Neural cell (in vitro differentiated cells): ENCODE data around the gene BMP4. TPM values are rescaled to one million over a fixed set of nuclear protein-coding genes. Genes with fewer than 3 reads are reported as not detected.

ENCODE experiments used
- H2AFZ ChIP-seq: fragments of 200-600, 300-800 bp; sonication (generic), shearing (Covaris generic); 2 replicates; pipeline ENCODE4 v1.6.0; 2014; ENCODE audit warnings: low read depth, mild to moderate bottlenecking, antibody characterized with exemption, low read length, moderate library complexity
- H3F3A ChIP-seq: fragments of 200-600 bp; shearing (Covaris generic); 2 replicates; pipeline ENCODE4 v1.6.1; 2016; ENCODE audit warnings: mild to moderate bottlenecking, moderate library complexity, mixed read lengths, antibody characterized with exemption, low read length; ENCODE audit not compliant: insufficient read depth, poor library complexity, severe bottlenecking
- H3K27ac ChIP-seq: fragments of 200-600, 300-800 bp; sonication (generic), shearing (Covaris generic); 2 replicates; pipeline ENCODE4 v1.5.1; 2014; ENCODE audit warnings: mild to moderate bottlenecking, low read length, moderate library complexity
- H3K27me3 ChIP-seq: fragments of 300-800, 200-600 bp; sonication (generic), shearing (Covaris generic); 2 replicates; pipeline ENCODE4 v1.6.0; 2014; ENCODE audit warnings: mild to moderate bottlenecking, low read depth, low read length, moderate library complexity; ENCODE audit not compliant: insufficient read depth
- H3K36me3 ChIP-seq: fragments of 300-800, 200-600 bp; sonication (generic), shearing (Covaris generic); 2 replicates; pipeline ENCODE4 v1.5.1; 2014; ENCODE audit warnings: mild to moderate bottlenecking, antibody characterized with exemption, low read length, moderate library complexity; ENCODE audit not compliant: insufficient read depth
- H3K4me2 ChIP-seq: fragments of 300-800, 200-600 bp; sonication (generic), shearing (Covaris generic); 2 replicates; pipeline ENCODE4 v1.6.0; 2014; ENCODE audit warnings: mild to moderate bottlenecking, low read length
- H3K4me3 ChIP-seq: fragments of 300-800, 200-600 bp; sonication (generic), shearing (Covaris generic); 2 replicates; pipeline ENCODE4 v1.5.1; 2014; ENCODE audit warnings: mild to moderate bottlenecking, low read length, moderate library complexity
- H3K79me2 ChIP-seq: fragments of 200-600 bp; shearing (Covaris generic); replicated peaks from 2 replicates; pipeline ENCODE4 v1.6.0; 2014; ENCODE audit warnings: mild to moderate bottlenecking, low read length, moderate library complexity; ENCODE audit not compliant: insufficient read depth
- H3K9ac ChIP-seq: fragments of 300-800, 200-600 bp; sonication (generic), shearing (Covaris generic); 2 replicates; pipeline ENCODE4 v1.6.1; 2016; ENCODE audit warnings: mild to moderate bottlenecking, low read length, mixed read lengths
- H3K9me2 ChIP-seq: fragments of 200-600 bp; shearing (Covaris generic); 2 replicates; pipeline ENCODE4 v1.6.1; 2016; ENCODE audit warnings: mild to moderate bottlenecking, low read length, mixed read lengths; ENCODE audit not compliant: insufficient read depth
- H3K9me3 ChIP-seq: fragments of 200-600, 300-800 bp; sonication (generic), shearing (Covaris generic); 2 replicates; pipeline ENCODE4 v1.6.1; 2016; ENCODE audit warnings: mild to moderate bottlenecking, mixed run types, low read length, moderate library complexity, mixed read lengths
- H4K20me1 ChIP-seq: fragments of 200-600 bp; shearing (Covaris generic); 2 replicates; pipeline ENCODE4 v1.6.1; 2016; ENCODE audit warnings: mild to moderate bottlenecking, mixed run types; ENCODE audit not compliant: insufficient read depth
- EP300 ChIP-seq: fragments of 450-650 bp; conservative IDR thresholded peaks from 2 replicates; pipeline ENCODE4 v1.6.1; 2014; ENCODE audit warnings: antibody characterized with exemption, mild to moderate bottlenecking, moderate library complexity; ENCODE audit not compliant: poor library complexity, severe bottlenecking
- EZH2 ChIP-seq: fragments of 200-600, 300-800 bp; shearing (Covaris generic), sonication (generic); IDR thresholded peaks from 2 replicates; pipeline ENCODE4 v1.6.1; 2014; ENCODE audit warnings: antibody characterized with exemption, low read length, borderline replicate concordance, mild to moderate bottlenecking; ENCODE audit not compliant: insufficient read depth, poor library complexity, severe bottlenecking
- MXI1 ChIP-seq: fragments of 450-650 bp; conservative IDR thresholded peaks from 2 replicates; pipeline ENCODE4 v1.6.1; 2014; ENCODE audit warnings: antibody characterized with exemption, mild to moderate bottlenecking; ENCODE audit not compliant: poor library complexity, severe bottlenecking
- POLR2AphosphoS5 ChIP-seq: IDR thresholded peaks from 2 replicates; pipeline ENCODE4 v1.6.1; 2012
- RAD21 ChIP-seq: fragments of 450-650 bp; conservative IDR thresholded peaks from 2 replicates; pipeline ENCODE4 v1.6.1; 2014; ENCODE audit warnings: antibody characterized with exemption, mild to moderate bottlenecking, moderate library complexity
- SMC3 ChIP-seq: fragments of 450-650 bp; conservative IDR thresholded peaks from 2 replicates; pipeline ENCODE4 v1.6.1; 2014; ENCODE audit warnings: antibody characterized with exemption, mild to moderate bottlenecking, moderate library complexity; ENCODE audit not compliant: poor library complexity
- TAF1 ChIP-seq: IDR thresholded peaks from 2 replicates; pipeline ENCODE4 v1.6.1; 2012; ENCODE audit warnings: low read depth
- polyA plus RNA-seq: library from polyadenylated mRNA; depleted of rRNA; stranded (reverse); fragments of >200 nt; gene quantifications from 2 replicates; pipeline ENCODE4 v1.2.3, GENCODE V29; 2014
- TF ChIP-seq, protein P1 (sequence below): IDR thresholded peaks from 2 replicates; pipeline ENCODE4 v1.6.1; 2012; ENCODE audit warnings: borderline replicate concordance
- TF ChIP-seq, protein P2 (sequence below): fragments of 450-650 bp; IDR thresholded peaks from 2 replicates; pipeline ENCODE4 v1.5.1; 2014; ENCODE audit warnings: antibody characterized with exemption, mild to moderate bottlenecking, moderate library complexity; ENCODE audit not compliant: poor library complexity, severe bottlenecking

BMP4 gene
- polyA plus RNA-seq, 1 donor from 2014 or later: 2.5 TPM

DNA sequence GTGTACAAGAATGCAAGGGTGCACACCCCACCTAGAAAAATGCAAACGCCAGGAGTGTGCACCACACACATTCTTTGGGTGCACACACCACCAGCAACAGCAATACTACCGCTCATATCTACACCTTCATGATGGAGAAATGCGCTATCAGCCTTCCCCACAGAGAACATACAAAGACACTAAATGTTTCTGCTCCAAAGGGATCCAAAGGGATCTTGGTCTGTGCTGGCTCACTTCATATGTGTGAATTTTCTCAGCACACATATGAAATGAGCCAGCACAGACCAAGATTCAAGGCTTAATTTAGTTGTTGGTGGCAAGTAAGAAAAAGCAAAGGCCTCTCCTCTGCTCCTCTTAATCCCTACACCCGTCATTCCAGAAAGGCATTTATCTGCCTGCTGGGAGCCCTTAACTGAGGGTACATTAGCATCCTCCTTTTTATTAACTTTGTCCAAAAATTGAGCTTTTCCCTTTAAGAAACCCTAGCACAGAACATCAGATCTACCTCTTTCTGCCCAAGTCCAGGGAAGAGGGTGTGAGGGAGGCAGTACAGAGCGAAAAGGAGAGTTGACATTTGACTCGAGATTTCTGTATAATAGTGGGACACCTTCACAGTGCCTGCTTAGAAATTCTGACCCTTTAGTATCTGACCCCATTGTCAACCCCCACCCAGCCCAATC is 8.3 kb downstream of the BMP4 start:
- no peaks in the 10 kb centered on the region for H4K20me1 ChIP-seq
- no peak overlapping the region for H3K4me3 ChIP-seq
- no peaks in the 10 kb centered on the region for H3K9me2 ChIP-seq
- no peaks in the 10 kb centered on the region for H3F3A ChIP-seq
- H3K4me2 ChIP-seq: no peak overlapping the region
- no peaks in the 10 kb centered on the region for H3K79me2 ChIP-seq
- H2AFZ ChIP-seq: no peak overlapping the region
- H3K9ac ChIP-seq: no peak overlapping the region
- H3K9me3 ChIP-seq: no peaks in the 10 kb centered on the region
- no peaks in the 10 kb centered on the region for H3K36me3 ChIP-seq
- H3K27me3 ChIP-seq: peaks cover 69% of the 10 kb centered on the region
- no peak overlapping the region for H3K27ac ChIP-seq
- TF ChIP-seq, protein P1, sequence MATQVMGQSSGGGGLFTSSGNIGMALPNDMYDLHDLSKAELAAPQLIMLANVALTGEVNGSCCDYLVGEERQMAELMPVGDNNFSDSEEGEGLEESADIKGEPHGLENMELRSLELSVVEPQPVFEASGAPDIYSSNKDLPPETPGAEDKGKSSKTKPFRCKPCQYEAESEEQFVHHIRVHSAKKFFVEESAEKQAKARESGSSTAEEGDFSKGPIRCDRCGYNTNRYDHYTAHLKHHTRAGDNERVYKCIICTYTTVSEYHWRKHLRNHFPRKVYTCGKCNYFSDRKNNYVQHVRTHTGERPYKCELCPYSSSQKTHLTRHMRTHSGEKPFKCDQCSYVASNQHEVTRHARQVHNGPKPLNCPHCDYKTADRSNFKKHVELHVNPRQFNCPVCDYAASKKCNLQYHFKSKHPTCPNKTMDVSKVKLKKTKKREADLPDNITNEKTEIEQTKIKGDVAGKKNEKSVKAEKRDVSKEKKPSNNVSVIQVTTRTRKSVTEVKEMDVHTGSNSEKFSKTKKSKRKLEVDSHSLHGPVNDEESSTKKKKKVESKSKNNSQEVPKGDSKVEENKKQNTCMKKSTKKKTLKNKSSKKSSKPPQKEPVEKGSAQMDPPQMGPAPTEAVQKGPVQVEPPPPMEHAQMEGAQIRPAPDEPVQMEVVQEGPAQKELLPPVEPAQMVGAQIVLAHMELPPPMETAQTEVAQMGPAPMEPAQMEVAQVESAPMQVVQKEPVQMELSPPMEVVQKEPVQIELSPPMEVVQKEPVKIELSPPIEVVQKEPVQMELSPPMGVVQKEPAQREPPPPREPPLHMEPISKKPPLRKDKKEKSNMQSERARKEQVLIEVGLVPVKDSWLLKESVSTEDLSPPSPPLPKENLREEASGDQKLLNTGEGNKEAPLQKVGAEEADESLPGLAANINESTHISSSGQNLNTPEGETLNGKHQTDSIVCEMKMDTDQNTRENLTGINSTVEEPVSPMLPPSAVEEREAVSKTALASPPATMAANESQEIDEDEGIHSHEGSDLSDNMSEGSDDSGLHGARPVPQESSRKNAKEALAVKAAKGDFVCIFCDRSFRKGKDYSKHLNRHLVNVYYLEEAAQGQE: no peak
- TF ChIP-seq MXI1: no peak
- TF ChIP-seq RAD21: no peak
- no peak for TF ChIP-seq SMC3
- TF ChIP-seq EP300: no peak
- TF ChIP-seq, protein P2, sequence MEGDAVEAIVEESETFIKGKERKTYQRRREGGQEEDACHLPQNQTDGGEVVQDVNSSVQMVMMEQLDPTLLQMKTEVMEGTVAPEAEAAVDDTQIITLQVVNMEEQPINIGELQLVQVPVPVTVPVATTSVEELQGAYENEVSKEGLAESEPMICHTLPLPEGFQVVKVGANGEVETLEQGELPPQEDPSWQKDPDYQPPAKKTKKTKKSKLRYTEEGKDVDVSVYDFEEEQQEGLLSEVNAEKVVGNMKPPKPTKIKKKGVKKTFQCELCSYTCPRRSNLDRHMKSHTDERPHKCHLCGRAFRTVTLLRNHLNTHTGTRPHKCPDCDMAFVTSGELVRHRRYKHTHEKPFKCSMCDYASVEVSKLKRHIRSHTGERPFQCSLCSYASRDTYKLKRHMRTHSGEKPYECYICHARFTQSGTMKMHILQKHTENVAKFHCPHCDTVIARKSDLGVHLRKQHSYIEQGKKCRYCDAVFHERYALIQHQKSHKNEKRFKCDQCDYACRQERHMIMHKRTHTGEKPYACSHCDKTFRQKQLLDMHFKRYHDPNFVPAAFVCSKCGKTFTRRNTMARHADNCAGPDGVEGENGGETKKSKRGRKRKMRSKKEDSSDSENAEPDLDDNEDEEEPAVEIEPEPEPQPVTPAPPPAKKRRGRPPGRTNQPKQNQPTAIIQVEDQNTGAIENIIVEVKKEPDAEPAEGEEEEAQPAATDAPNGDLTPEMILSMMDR: no peak
- no peak for TF ChIP-seq EZH2
- no peak for TF ChIP-seq POLR2AphosphoS5
- TF ChIP-seq TAF1: no peak

DNA sequence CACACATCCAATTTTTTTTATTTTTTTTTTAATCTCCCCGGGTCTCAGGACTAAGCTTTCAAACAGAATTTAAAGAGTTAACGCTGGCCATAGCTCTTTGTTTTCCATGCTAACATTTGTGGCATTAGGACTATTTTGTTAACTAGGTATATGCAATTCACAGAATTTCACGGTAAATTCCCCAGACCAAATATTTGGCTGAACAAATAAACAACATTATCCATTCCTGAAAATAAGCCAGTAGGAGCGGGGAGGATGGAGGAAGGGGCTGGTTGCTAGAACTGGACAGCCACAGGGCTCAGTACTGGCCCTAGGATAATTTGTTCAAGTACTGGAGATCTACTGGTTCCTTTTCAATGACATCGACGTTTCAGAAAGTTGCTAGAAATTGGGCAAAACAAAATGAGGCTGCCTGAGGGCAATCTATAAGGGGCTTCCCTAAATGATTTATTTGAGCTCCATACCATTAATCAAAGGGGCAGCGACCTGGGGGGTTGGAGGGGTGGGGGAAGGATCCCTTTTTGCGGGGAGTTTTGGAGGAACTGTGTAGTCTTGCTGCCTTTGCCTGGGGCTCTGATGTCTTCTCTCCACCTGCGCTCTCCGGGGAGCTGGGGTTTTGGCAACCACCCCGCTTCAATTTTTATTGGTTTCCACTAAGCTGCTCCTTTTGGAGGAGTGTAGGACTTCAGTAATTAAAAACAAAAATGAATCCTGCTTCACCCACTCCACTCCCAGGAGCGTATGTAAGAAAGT is 9.0 kb downstream of the BMP4 start:
- Histone ChIP-seq H3K9ac (no peak overlapping the region), H2AFZ (no peak overlapping the region), H3K4me3 (no peak overlapping the region), H3K36me3 (no peaks in the 10 kb centered on the region), H3K27me3 (peaks cover 63% of the 10 kb centered on the region), H3K9me3 (no peaks in the 10 kb centered on the region), H3F3A (no peaks in the 10 kb centered on the region), H3K4me2 (no peak overlapping the region), H3K9me2 (no peaks in the 10 kb centered on the region), H3K27ac (no peak overlapping the region), H3K79me2 (no peaks in the 10 kb centered on the region), H4K20me1 (no peaks in the 10 kb centered on the region)
- TF ChIP-seq EP300 (no peak), RAD21 (no peak), SMC3 (no peak), EZH2 (no peak)
- TF ChIP-seq, protein P1: no peak
